SK-MEL-5 (cell line): Measurements from ENCODE around the gene LSM10. TPM values are rescaled to one million over a fixed set of nuclear protein-coding genes. Genes with fewer than 3 reads are reported as not detected.

Experiments
- DNase-seq: peaks from one replicate; pipeline ENCODE4 v3.0.0-alpha.2; 2016; ENCODE audit warnings: low read depth, low spot score
- in situ Hi-C: cut with HindIII; loops from 2 replicates; pipeline ENCODE4 v1.10.0; 2016; ENCODE audit warnings: low sequenced_read_pairs, high pct_unique_total_duplicates, low pct_unique_long_range_greater_than_20kb
- total RNA-seq: library from RNA; depleted of rRNA; stranded (reverse); fragments of >200 nt; shearing (Covaris generic); gene quantifications from 2 replicates; pipeline ENCODE4 v1.2.3, GENCODE V29; 2014

The LSM10 gene
- total RNA-seq, 1 experiment from 2014 or later: 5.3 TPM

GRCh38 chr1:36415661-36416326 lies 18.1 kb upstream of the LSM10 start:
- in situ Hi-C loops: no loop called here
- DNase-seq: no peak

- in situ Hi-C loops: no loop called here
- no peak for DNase-seq
These were observed 16.7 kb upstream of the LSM10 start for GRCh38 chr1:36414384-36414783.

GRCh38 chr1:36411674-36412648 lies 14.3 kb upstream of the LSM10 start:
- DNase-seq: peak; percentile 45
- in situ Hi-C loops: no loop called here

GRCh38 chr1:36408479-36408878 lies 10.8 kb upstream of the LSM10 start:
- in situ Hi-C loops: no loop called here
- DNase-seq: no peak

GRCh38 chr1:36406440-36406839 lies 8.7 kb upstream of the LSM10 start:
- in situ Hi-C loops: no loop called here
- DNase-seq: no peak

- in situ Hi-C loops: no loop called here
- no peak for DNase-seq
These were observed 4.8 kb upstream of the LSM10 start for GRCh38 chr1:36402504-36402890.

- DNase-seq: no peak
- in situ Hi-C loops: no loop called here
These were observed 4.1 kb upstream of the LSM10 start for GRCh38 chr1:36401602-36402503.

- in situ Hi-C loops: no loop called here
These were observed 3.3 kb upstream of the LSM10 start for GRCh38 chr1:36400825-36401601.

GRCh38 chr1:36400514-36400824 lies 2.8 kb upstream of the LSM10 start:
- in situ Hi-C loops: no loop called here
- no peak for DNase-seq

More at GRCh38 chr1:36400825-36401601, 3.3 kb upstream of the LSM10 start:
- peak; percentile 94 for DNase-seq

- no peak for DNase-seq
- in situ Hi-C loops: no loop called here
These were observed 766 bp upstream of the LSM10 start for GRCh38 chr1:36398370-36398977.

GRCh38 chr1:36397083-36397377 lies 678 bp downstream of the LSM10 start:
- in situ Hi-C loops: no loop called here
- DNase-seq: no peak

- DNase-seq: no peak
- in situ Hi-C loops: no loop called here
These were observed 1.3 kb downstream of the LSM10 start for GRCh38 chr1:36396359-36396758.

- in situ Hi-C loops: no loop called here
- no peak for DNase-seq
These were observed 4.0 kb downstream of the LSM10 start for GRCh38 chr1:36393686-36394085.

GRCh38 chr1:36392836-36393235 lies 4.9 kb downstream of the LSM10 start:
- in situ Hi-C loops: no loop called here
- DNase-seq: no peak

- in situ Hi-C loops: no loop called here
- no peak for DNase-seq
These were observed 6.4 kb downstream of the LSM10 start for GRCh38 chr1:36391271-36391670.

- in situ Hi-C loops: no loop called here
- no peak for DNase-seq
These were observed 7.3 kb downstream of the LSM10 start for GRCh38 chr1:36390411-36390810.

- no peak for DNase-seq
- in situ Hi-C loops: no loop called here
These were observed 7.7 kb downstream of the LSM10 start for GRCh38 chr1:36389999-36390398.
